Endothelial cell of umbilical vein (primary cell): Measurements from ENCODE around the gene CDKN2B-AS1. TPM values are rescaled to one million over a fixed set of nuclear protein-coding genes. Genes with fewer than 3 reads are reported as not detected.
A peak's percentile ranks its signal among the peaks of the same experiment; 100 is the strongest.

Source experiments
- BruUV-seq: library from RNA; stranded (reverse); fragments of 400-500 nt; replicated peaks from 2 replicates; lab custom pipeline; 2021; lab: Mats Ljungman, UMichigan
- CTCF ChIA-PET: fragments of 300-600, 350-600 bp; sonication (Branson Sonifier 250); formaldehyde crosslinking; loops from one replicate; lab custom pipeline; 2021; ENCODE audit warnings: antibody characterized with exemption, inconsistent platforms; lab: Charles Lee
- POLR2A ChIA-PET: fragments of 300-600, 350-600 bp; sonication (Branson Sonifier 250); formaldehyde crosslinking; loops from one replicate; lab custom pipeline; 2021; ENCODE audit warnings: antibody characterized with exemption, inconsistent platforms; lab: Charles Lee
- DNase-seq: peaks from one replicate; pipeline ENCODE4 v3.0.0-alpha.2; 2011; ENCODE audit warnings: low read depth, low spot score
- FAIRE-seq: peaks from 2 replicates; lab custom pipeline; 2011; peaks lifted over from hg19 to GRCh38; lab: Jason Lieb, UNC
- H2AFZ ChIP-seq: 2 replicates; pipeline ENCODE4 v1.6.0; 2012; ENCODE audit warnings: low read depth, low read length, control low read depth, inconsistent platforms
- H3K27ac ChIP-seq: 2 replicates; pipeline ENCODE4 v1.5.1; 2011; ENCODE audit warnings: low read depth, mild to moderate bottlenecking, control low read depth, low read length, moderate library complexity; ENCODE audit not compliant: insufficient read depth
- H3K27me3 ChIP-seq, 2 experiments: 2 replicates each; pipeline versions ENCODE4 v1.6.0 to v1.6.1; 2011; ENCODE audit warnings: low read length in 2 of 2, mixed read lengths in 1 of 2; ENCODE audit not compliant: control insufficient read depth in 2 of 2, insufficient read depth in 2 of 2
- H3K36me3 ChIP-seq, 2 experiments: 2 replicates in 1 of 2; 3 replicates in 1 of 2; pipeline ENCODE4 v1.5.1; 2011; ENCODE audit warnings: low read length in 2 of 2, mild to moderate bottlenecking in 1 of 2, moderate library complexity in 1 of 2; ENCODE audit not compliant: control insufficient read depth in 2 of 2, insufficient read depth in 2 of 2; ENCODE audit errors: extremely low read depth in 1 of 2
- H3K4me1 ChIP-seq: 3 replicates; pipeline ENCODE4 v1.5.1; 2011; ENCODE audit warnings: mild to moderate bottlenecking, low read length; ENCODE audit not compliant: control insufficient read depth, insufficient read depth; ENCODE audit errors: extremely low read depth
- H3K4me2 ChIP-seq: 2 replicates; pipeline ENCODE4 v1.6.1; 2011; ENCODE audit warnings: low read length, control low read depth, mixed read lengths; ENCODE audit not compliant: insufficient read depth
- H3K4me3 ChIP-seq, 3 experiments: fragments of 200-600 bp in 1 of 3; sonication (generic), shearing (Covaris generic) in 1 of 3; replicated peaks in 1 of 3; 2 replicates each; pipeline ENCODE4 v1.5.1; 2011 to 2016; ENCODE audit warnings: control low read depth in 3 of 3, low read length in 3 of 3, mild to moderate bottlenecking in 2 of 3, inconsistent platforms in 1 of 3, low read depth in 1 of 3, moderate library complexity in 1 of 3; ENCODE audit not compliant: insufficient read depth in 1 of 3
- H3K79me2 ChIP-seq: 2 replicates; pipeline ENCODE4 v1.6.0; 2012; ENCODE audit warnings: low read length, inconsistent platforms; ENCODE audit not compliant: control insufficient read depth, insufficient read depth
- H3K9ac ChIP-seq: replicated peaks from 2 replicates; pipeline ENCODE3; 2011; ENCODE audit warnings: low read length, control low read depth; ENCODE audit not compliant: insufficient read depth; ENCODE audit errors: extremely low read depth
- H3K9me1 ChIP-seq: replicated peaks from 3 replicates; pipeline ENCODE4 v1.6.0; 2011; ENCODE audit warnings: mild to moderate bottlenecking, low read length; ENCODE audit not compliant: control insufficient read depth, insufficient read depth; ENCODE audit errors: extremely low read depth
- H3K9me3 ChIP-seq: replicated peaks from 2 replicates; pipeline ENCODE4 v1.5.1; 2012; ENCODE audit warnings: low read length, inconsistent platforms; ENCODE audit not compliant: control insufficient read depth, insufficient read depth
- H4K20me1 ChIP-seq: replicated peaks from 2 replicates; pipeline ENCODE3; 2011; ENCODE audit warnings: mild to moderate bottlenecking, low read length; ENCODE audit not compliant: control insufficient read depth, insufficient read depth; ENCODE audit errors: extremely low read depth
- EZH2 ChIP-seq: IDR thresholded peaks from 2 replicates; pipeline ENCODE4 v1.6.1; 2012; ENCODE audit warnings: borderline replicate concordance, low read depth, mild to moderate bottlenecking, moderate library complexity, low read length, inconsistent platforms; ENCODE audit not compliant: severe bottlenecking
- FOS ChIP-seq: IDR thresholded peaks from 2 replicates; pipeline ENCODE4 v1.6.1; 2011; ENCODE audit warnings: mild to moderate bottlenecking, low read length, moderate library complexity, borderline replicate concordance; ENCODE audit not compliant: insufficient read depth
- GATA2 ChIP-seq: IDR thresholded peaks from 2 replicates; pipeline ENCODE4 v1.7.0; 2011; ENCODE audit warnings: low read depth, mild to moderate bottlenecking, moderate library complexity, mixed read lengths, low read length; ENCODE audit not compliant: insufficient read length, insufficient read depth
- MYC ChIP-seq: IDR thresholded peaks from one replicate; pipeline ENCODE4 v1.6.1; 2011; ENCODE audit warnings: mild to moderate bottlenecking, low read depth, low read length
- POLR2A ChIP-seq: IDR thresholded peaks from 2 replicates; pipeline ENCODE4 v1.6.1; 2012; ENCODE audit warnings: low read depth, mild to moderate bottlenecking, control low read depth, low read length
- dilution Hi-C: fragments of 300-500 bp; cut with MboI; formaldehyde crosslinking; loops from one replicate; pipeline ENCODE4 v1.15.0; 2019; ENCODE audit warnings: low sequenced_read_pairs; ENCODE audit not compliant: extremely low pct_ligation_motif_present
- intact Hi-C: fragments of 100-400 bp; cut with micrococcal nuclease; formaldehyde crosslinking; loops from one replicate; pipeline ENCODE4 v1.10.0; 2022
- polyA plus RNA-seq, 4 experiments: library from polyadenylated mRNA; depleted of rRNA in 3 of 4; stranded (reverse) in 3 of 4; unstranded in 1 of 4; fragments of >200 nt; gene quantifications; 2 replicates each; pipeline versions ENCODE4 v1.2.1 to v1.2.3, GENCODE V29; 2011 to 2012; ENCODE audit warnings: missing spikeins in 1 of 4
- total RNA-seq: library from RNA; stranded (reverse); gene quantifications from 2 replicates; pipeline ENCODE4 v1.2.3, GENCODE V29; 2021
- TF ChIP-seq, protein P1 (sequence below): IDR thresholded peaks from 2 replicates; pipeline ENCODE4 v1.6.1; 2011; ENCODE audit not compliant: insufficient read depth, insufficient read length
- TF ChIP-seq, protein P2 (sequence below), 2 donors: IDR thresholded peaks; 1 replicate in 1 of 2; 2 replicates in 1 of 2; pipeline ENCODE4 v1.5.1; 2011; ENCODE audit warnings: low read length in 2 of 2, mild to moderate bottlenecking in 2 of 2, moderate library complexity in 2 of 2, control low read depth in 1 of 2, inconsistent platforms in 1 of 2, low read depth in 1 of 2; ENCODE audit not compliant: insufficient read depth in 1 of 2; ENCODE audit errors: extremely low read depth in 1 of 2

CDKN2B-AS1 gene
- total and polyA plus RNA-seq, 2 donors (not counting 3 experiments of a cell fraction or from before 2014, with no cell fraction given), result 0.44 to 1.9 TPM

DNA sequence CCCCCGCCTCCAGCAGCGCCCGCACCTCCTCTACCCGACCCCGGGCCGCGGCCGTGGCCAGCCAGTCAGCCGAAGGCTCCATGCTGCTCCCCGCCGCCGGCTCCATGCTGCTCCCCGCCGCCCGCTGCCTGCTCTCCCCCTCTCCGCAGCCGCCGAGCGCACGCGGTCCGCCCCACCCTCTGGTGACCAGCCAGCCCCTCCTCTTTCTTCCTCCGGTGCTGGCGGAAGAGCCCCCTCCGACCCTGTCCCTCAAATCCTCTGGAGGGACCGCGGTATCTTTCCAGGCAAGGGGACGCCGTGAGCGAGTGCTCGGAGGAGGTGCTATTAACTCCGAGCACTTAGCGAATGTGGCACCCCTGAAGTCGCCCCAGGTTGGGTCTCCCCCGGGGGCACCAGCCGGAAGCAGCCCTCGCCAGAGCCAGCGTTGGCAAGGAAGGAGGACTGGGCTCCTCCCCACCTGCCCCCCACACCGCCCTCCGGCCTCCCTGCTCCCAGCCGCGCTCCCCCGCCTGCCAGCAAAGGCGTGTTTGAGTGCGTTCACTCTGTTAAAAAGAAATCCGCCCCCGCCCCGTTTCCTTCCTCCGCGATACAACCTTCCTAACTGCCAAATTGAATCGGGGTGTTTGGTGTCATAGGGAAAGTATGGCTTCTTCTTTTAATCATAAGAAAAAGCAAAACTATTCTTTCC lies 19.7 kb upstream of the CDKN2B-AS1 start:
- H3K9me3 ChIP-seq, result no peaks in the 10 kb centered on the region
- peak overlapping the region; percentile 48 for H2AFZ ChIP-seq
- ChIA-PET POLR2A (no interaction called here), CTCF (interaction anchor here (1.1 to 4.1 kb wide), 5 partner anchors 11 to 162 kb away, joined by 4 to 19 read pairs (median 12); partner anchors contain the start of gene CDKN2B)
- H3K9me1 ChIP-seq, result no peaks in the 10 kb centered on the region
- peaks cover 2% of the 10 kb centered on the region for H4K20me1 ChIP-seq
- intact Hi-C loops, result loop anchor here (1.0 kb wide), 1 partner anchor 8 kb away; no protein-coding TSS in a partner anchor
- TF ChIP-seq MYC (no peak), GATA2 (no peak), FOS (no peak), POLR2A (no peak), EZH2 (peak; percentile 96)
- TF ChIP-seq, protein P1, sequence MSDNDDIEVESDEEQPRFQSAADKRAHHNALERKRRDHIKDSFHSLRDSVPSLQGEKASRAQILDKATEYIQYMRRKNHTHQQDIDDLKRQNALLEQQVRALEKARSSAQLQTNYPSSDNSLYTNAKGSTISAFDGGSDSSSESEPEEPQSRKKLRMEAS, result no peak
- TF ChIP-seq, protein P2, sequence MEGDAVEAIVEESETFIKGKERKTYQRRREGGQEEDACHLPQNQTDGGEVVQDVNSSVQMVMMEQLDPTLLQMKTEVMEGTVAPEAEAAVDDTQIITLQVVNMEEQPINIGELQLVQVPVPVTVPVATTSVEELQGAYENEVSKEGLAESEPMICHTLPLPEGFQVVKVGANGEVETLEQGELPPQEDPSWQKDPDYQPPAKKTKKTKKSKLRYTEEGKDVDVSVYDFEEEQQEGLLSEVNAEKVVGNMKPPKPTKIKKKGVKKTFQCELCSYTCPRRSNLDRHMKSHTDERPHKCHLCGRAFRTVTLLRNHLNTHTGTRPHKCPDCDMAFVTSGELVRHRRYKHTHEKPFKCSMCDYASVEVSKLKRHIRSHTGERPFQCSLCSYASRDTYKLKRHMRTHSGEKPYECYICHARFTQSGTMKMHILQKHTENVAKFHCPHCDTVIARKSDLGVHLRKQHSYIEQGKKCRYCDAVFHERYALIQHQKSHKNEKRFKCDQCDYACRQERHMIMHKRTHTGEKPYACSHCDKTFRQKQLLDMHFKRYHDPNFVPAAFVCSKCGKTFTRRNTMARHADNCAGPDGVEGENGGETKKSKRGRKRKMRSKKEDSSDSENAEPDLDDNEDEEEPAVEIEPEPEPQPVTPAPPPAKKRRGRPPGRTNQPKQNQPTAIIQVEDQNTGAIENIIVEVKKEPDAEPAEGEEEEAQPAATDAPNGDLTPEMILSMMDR (IDR thresholded peaks at IDR 0.05; ENCODE audit: extremely low read depth in 1 of 2, insufficient read depth in 1 of 2, low read depth in 1 of 2, low read length in 2 of 2), result no peak
- H3K9ac ChIP-seq, result no peak overlapping the region
- H3K4me3 ChIP-seq, result peak overlapping the region; percentile 31 to 51 (median 35)
- dilution Hi-C loops, result no loop called here
- no peaks in the 10 kb centered on the region for H3K36me3 ChIP-seq
- DNase-seq (peak; percentile 51), FAIRE-seq (no peak)
- peaks cover 77 to 99% of the 10 kb centered on the region in 2 experiments for H3K27me3 ChIP-seq
- no TSS peak for BruUV-seq
- H3K4me1 ChIP-seq, result peaks cover 19% of the 10 kb centered on the region
- H3K27ac ChIP-seq, result no peak overlapping the region
- H3K4me2 ChIP-seq, result peak overlapping the region; percentile 67
- H3K79me2 ChIP-seq, result no peaks in the 10 kb centered on the region
